OCI-LY7 (cell line): ENCODE data around the gene ANKRD22.

Source experiments
- EZH2phosphoT487 ChIP-seq: fragments of 200-600 bp; sonication (generic); IDR thresholded peaks from 2 replicates; pipeline ENCODE4 v1.6.1; 2018; ENCODE audit warnings: low read depth, borderline replicate concordance, mild to moderate bottlenecking, mixed run types, antibody characterized with exemption, low read length, moderate library complexity, mixed read lengths
- TF ChIP-seq, protein P1 (sequence below): fragments of 200-600 bp; sonication (generic); conservative IDR thresholded peaks from 2 replicates; pipeline ENCODE4 v1.5.1; 2014; ENCODE audit warnings: mild to moderate bottlenecking, antibody characterized with exemption, low read length, moderate library complexity, mixed read lengths

- TF ChIP-seq, protein P1, sequence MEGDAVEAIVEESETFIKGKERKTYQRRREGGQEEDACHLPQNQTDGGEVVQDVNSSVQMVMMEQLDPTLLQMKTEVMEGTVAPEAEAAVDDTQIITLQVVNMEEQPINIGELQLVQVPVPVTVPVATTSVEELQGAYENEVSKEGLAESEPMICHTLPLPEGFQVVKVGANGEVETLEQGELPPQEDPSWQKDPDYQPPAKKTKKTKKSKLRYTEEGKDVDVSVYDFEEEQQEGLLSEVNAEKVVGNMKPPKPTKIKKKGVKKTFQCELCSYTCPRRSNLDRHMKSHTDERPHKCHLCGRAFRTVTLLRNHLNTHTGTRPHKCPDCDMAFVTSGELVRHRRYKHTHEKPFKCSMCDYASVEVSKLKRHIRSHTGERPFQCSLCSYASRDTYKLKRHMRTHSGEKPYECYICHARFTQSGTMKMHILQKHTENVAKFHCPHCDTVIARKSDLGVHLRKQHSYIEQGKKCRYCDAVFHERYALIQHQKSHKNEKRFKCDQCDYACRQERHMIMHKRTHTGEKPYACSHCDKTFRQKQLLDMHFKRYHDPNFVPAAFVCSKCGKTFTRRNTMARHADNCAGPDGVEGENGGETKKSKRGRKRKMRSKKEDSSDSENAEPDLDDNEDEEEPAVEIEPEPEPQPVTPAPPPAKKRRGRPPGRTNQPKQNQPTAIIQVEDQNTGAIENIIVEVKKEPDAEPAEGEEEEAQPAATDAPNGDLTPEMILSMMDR, result no peak
- no peak for TF ChIP-seq EZH2phosphoT487
Measured at GRCh38 chr10:88858491-88858890, 6.8 kb upstream of the ANKRD22 start.
